Heart right ventricle (tissue), 16 donors: ENCODE data around the gene FAM227B. TPM values are rescaled to one million over a fixed set of nuclear protein-coding genes. Genes with fewer than 3 reads are reported as not detected.

Experiments
- ATAC-seq, 8 donors: fragments of 200-7000 bp; cut with Tn5 transposase; one replicate each; pipeline ENCODE4 v1.9.1; 2020; ENCODE audit warnings: mild to moderate bottlenecking in 8 of 8, moderate library complexity in 8 of 8, moderate number of reproducible peaks in 1 of 8
- DNase-seq, 2 donors: peaks; one replicate each; pipeline ENCODE4 v3.0.0-alpha.2; 2020
- H3K27ac ChIP-seq, 10 donors: fragments of 200-600 bp; sonication (generic) in 2 of 10; one replicate each; pipeline versions ENCODE4 v1.5.0 to v1.8.0; 2020 to 2022; ENCODE audit warnings: mild to moderate bottlenecking in 3 of 10
- H3K27me3 ChIP-seq, 7 donors: fragments of 200-600 bp; one replicate each; pipeline ENCODE4 v1.8.0; 2021 to 2022; ENCODE audit warnings: mild to moderate bottlenecking in 2 of 7
- H3K36me3 ChIP-seq, 9 donors: fragments of 200-600 bp; sonication (generic) in 1 of 9; one replicate each; pipeline versions ENCODE4 v1.5.0 to v1.8.0; 2020 to 2022; ENCODE audit warnings: mild to moderate bottlenecking in 2 of 9
- H3K4me1 ChIP-seq, 9 donors: fragments of 200-600 bp; sonication (generic) in 1 of 9; one replicate each; pipeline versions ENCODE4 v1.5.0 to v1.8.0; 2020 to 2022; ENCODE audit warnings: mild to moderate bottlenecking in 4 of 9
- H3K4me3 ChIP-seq, 10 donors: fragments of 200-600 bp; sonication (generic) in 2 of 10; one replicate each; pipeline versions ENCODE4 v1.5.0 to v1.8.0; 2020 to 2022; ENCODE audit warnings: mild to moderate bottlenecking in 7 of 10, moderate library complexity in 2 of 10
- H3K9me3 ChIP-seq, 11 donors: fragments of 200-600 bp in 10 of 11; sonication (generic) in 2 of 11; one replicate each; pipeline versions ENCODE4 v1.5.0 to v1.8.0; 2013 to 2022; ENCODE audit warnings: mild to moderate bottlenecking in 2 of 11, control low read depth in 1 of 11, moderate library complexity in 1 of 11
- WGBS, 2 donors: extraction: QIAGEN DNeasy Blood & Tissue Kit; methylation state at CpG; one replicate each; pipeline ENCODE4 v1.1.7; 2013; ENCODE audit warnings: inconsistent platforms in 1 of 2; 5-methylcytosine and 5-hydroxymethylcytosine counted together
- intact Hi-C, 10 donors: fragments of 100-400 bp; cut with DNase I; formaldehyde crosslinking; loops; one replicate each; pipeline versions ENCODE4 v1.11.1 to v1.14.2; 2022
- polyA plus RNA-seq, 2 donors: library from polyadenylated mRNA; stranded (reverse); fragments of 200-250 nt; gene quantifications; one replicate each; pipeline ENCODE4 v1.2.3, GENCODE V29; 2013
- total RNA-seq, 10 donors: library from RNA; stranded (reverse); fragmentation: NEBNext Ultra II Directional in 3 of 10; extraction: Animal tissue kit (Norgen Biotek cat#: 25700) in 3 of 10; gene quantifications; one replicate each; pipeline versions ENCODE4 v1.2.1 to v1.2.4, GENCODE V29; 2021 to 2023
- TF ChIP-seq, protein P1 (sequence below), 9 donors: fragments of 200-600 bp; sonication (generic) in 2 of 9; IDR thresholded peaks; one replicate each; pipeline versions ENCODE4 v1.5.0 to v1.8.0; 2021 to 2022; ENCODE audit warnings: antibody characterized with exemption in 9 of 9, mild to moderate bottlenecking in 5 of 9, moderate library complexity in 1 of 9
- donor health status: Arrhythmogenic right ventricular cardiomyopathy.
- donor health status: ischemic (EF 13 %, LVEDD 7.1; RV severe dilation, severe dysfunction).
- donor health status: healthy with polysubstance abuse.
- donor health status: DM: no; HTN: yes; CAD: no.
- donor health status: DM: no; HTN: no; CAD: no.
- donor health status: ischemic (EF 25% LVEDD 6.9; RV normal size, moderate dysfunction).
- donor health status: ischemic (EF 25% LVEDD 5.7; RV mildly dilated, moderate dysfunction).
- donor health status: healthy.
- donor health status: DM: yes; HTN: yes; CAD: no.
- donor health status: Ischemic cardiomyopathy.
- donor health status: ischemic (EF 35%, LVEDD 5.7; RV mildly dilated, moderate dysfunction).
- donor health status: nonischemic (EF 11% LVEDD 7.7; RV severe dilation, severe dysfunction).
- donor health status: DM: yes; HTN: yes; CAD: no.
- donor health status: PGD.
- donor health status: ischemic (EF 29% LVEDD 5.4; RV normal size, mild dysfunction).
- donor health status: nonischemic (EF 23%, LVEDD 6.1; RV moderate dilation, normal function).

The FAM227B gene
- total and polyA plus RNA-seq, 12 donors = 5.1 to 22.8 (median 14.4) TPM

GRCh38 chr15:49637857-49638256 is 17.2 kb upstream of the FAM227B start:
- DNase-seq (no peak), ATAC-seq (no peak)
- intact Hi-C loops = no loop called here
- H3K36me3 ChIP-seq = peaks cover 0 to 78% (median 13%) of the 10 kb centered on the region in 9 donors
- TF ChIP-seq, protein P1, sequence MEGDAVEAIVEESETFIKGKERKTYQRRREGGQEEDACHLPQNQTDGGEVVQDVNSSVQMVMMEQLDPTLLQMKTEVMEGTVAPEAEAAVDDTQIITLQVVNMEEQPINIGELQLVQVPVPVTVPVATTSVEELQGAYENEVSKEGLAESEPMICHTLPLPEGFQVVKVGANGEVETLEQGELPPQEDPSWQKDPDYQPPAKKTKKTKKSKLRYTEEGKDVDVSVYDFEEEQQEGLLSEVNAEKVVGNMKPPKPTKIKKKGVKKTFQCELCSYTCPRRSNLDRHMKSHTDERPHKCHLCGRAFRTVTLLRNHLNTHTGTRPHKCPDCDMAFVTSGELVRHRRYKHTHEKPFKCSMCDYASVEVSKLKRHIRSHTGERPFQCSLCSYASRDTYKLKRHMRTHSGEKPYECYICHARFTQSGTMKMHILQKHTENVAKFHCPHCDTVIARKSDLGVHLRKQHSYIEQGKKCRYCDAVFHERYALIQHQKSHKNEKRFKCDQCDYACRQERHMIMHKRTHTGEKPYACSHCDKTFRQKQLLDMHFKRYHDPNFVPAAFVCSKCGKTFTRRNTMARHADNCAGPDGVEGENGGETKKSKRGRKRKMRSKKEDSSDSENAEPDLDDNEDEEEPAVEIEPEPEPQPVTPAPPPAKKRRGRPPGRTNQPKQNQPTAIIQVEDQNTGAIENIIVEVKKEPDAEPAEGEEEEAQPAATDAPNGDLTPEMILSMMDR (IDR thresholded peaks at IDR 0.05) = no peak
- H3K4me1 ChIP-seq = no peaks in the 10 kb centered on the region
- no peaks in the 10 kb centered on the region for H3K27me3 ChIP-seq
- H3K4me3 ChIP-seq = no peak overlapping the region
- no peaks in the 10 kb centered on the region for H3K9me3 ChIP-seq
- H3K27ac ChIP-seq = no peak overlapping the region
- 88 to 93% methylated on average over 4 of the region's 4 CpGs for WGBS, 2 donors

GRCh38 chr15:49628379-49628778 is 7.8 kb upstream of the FAM227B start:
- ATAC-seq = no peak
- TF ChIP-seq, protein P1 (IDR thresholded peaks at IDR 0.05) = no peak
- intact Hi-C loops = loop anchor here in 6 of 10 donors (10.0 kb wide), 6 partner anchors 204 to 754 kb away; partner anchors contain the start of genes EID1 (in 2 of the 6) and FGF7 (in 1 of the 6)
- DNase-seq = no peak
- peaks cover 0 to 84% (median 33%) of the 10 kb centered on the region in 9 donors for H3K36me3 ChIP-seq
- peaks cover 0 to 15% (median 2%) of the 10 kb centered on the region in 9 donors for H3K4me1 ChIP-seq
- H3K27me3 ChIP-seq = no peaks in the 10 kb centered on the region
- 85 to 87% methylated on average over 2 of the region's 2 CpGs for WGBS, 2 donors
- H3K4me3 ChIP-seq = no peak overlapping the region
- peaks cover 0 to 24% (median 12%) of the 10 kb centered on the region in 11 donors for H3K9me3 ChIP-seq
- no peak overlapping the region for H3K27ac ChIP-seq

DNA sequence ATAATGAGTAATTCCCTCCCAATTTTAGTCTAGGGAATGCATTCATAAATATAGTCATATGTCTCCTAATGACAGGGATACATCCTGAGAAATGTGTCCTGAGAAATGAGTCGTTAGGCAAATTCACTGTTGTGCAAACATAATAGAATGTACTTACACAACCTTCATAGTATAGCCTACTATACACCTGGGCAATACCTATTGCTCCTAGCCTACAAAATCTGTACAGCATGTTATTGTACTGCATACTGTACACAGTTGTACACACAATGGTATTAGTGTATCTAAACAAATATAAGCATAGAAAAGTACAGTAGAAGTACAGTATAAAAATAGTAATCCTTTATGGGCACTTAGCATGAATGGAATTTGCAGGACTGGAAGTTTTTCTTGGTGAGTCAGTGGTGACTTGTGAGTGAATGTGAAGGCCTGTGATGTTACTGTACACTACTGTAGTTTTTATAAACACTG is 6.8 kb upstream of the FAM227B start:
- Histone ChIP-seq H3K9me3 (peaks cover 0 to 24% (median 12%) of the 10 kb centered on the region in 11 donors), H3K36me3 (peaks cover 0 to 76% (median 31%) of the 10 kb centered on the region in 9 donors), H3K27me3 (no peaks in the 10 kb centered on the region), H3K27ac (no peak overlapping the region), H3K4me1 (peaks cover 0 to 24% (median 8%) of the 10 kb centered on the region in 9 donors), H3K4me3 (no peak overlapping the region)
- intact Hi-C loops = loop anchor here in 6 of 10 donors (10.0 kb wide), 6 partner anchors 203 to 753 kb away; partner anchors contain the start of genes EID1 (in 2 of the 6) and FGF7 (in 1 of the 6)
- DNase-seq (no peak), ATAC-seq (no peak)
- TF ChIP-seq, protein P1 (IDR thresholded peaks at IDR 0.05) = no peak
- WGBS, 2 donors = 77 to 84% methylated on average over 1 of the region's 1 CpG

GRCh38 chr15:49625460-49626036 is 4.9 kb upstream of the FAM227B start:
- intact Hi-C loops = loop anchor here in 6 of 10 donors (10.0 kb wide), 6 partner anchors 201 to 751 kb away; partner anchors contain the start of genes EID1 (in 2 of the 6) and FGF7 (in 1 of the 6)
- H3K4me1 ChIP-seq = peaks cover 0 to 34% (median 18%) of the 10 kb centered on the region in 9 donors
- TF ChIP-seq, protein P1 (IDR thresholded peaks at IDR 0.05) = no peak
- H3K36me3 ChIP-seq = peaks cover 0 to 57% (median 21%) of the 10 kb centered on the region in 9 donors
- ATAC-seq (no peak), DNase-seq (no peak)
- H3K27me3 ChIP-seq = no peaks in the 10 kb centered on the region
- no peak overlapping the region for H3K27ac ChIP-seq
- H3K4me3 ChIP-seq = no peak overlapping the region
- H3K9me3 ChIP-seq = peaks cover 0 to 24% (median 12%) of the 10 kb centered on the region in 11 donors
- 98 to 99% methylated on average over 5 of the region's 5 CpGs for WGBS, 2 donors
